NCI-H2196 treated with DMSO at 0.1 percent for 48 hours (cell line): ENCODE data around the gene ERCC6L2.

ENCODE experiments used
- DNase-seq: peaks from one replicate; lab custom pipeline; 2025; ENCODE audit not compliant: unreplicated experiment; lab: John Stamatoyannopoulos, UW

The ERCC6L2 gene

DNA sequence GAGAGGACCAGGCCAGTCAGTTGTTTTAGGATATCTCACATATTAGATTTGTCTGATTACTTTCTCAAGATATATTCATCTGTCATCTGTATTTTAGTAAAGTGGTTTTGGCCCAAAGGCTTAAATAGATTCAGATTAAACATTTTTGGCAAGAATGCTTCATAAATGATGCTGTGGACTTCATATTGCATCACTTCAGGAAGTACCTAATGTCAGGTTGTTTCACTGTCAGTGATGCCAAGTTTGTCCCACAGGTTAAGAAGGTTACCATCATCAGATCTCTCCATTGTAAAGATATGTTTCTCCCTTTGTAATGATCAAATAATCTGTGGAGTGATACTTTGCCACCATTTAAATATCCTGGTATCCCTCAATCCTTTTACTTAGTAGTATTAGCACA, 37.3 kb downstream of the ERCC6L2 start:
- no peak for DNase-seq

DNA sequence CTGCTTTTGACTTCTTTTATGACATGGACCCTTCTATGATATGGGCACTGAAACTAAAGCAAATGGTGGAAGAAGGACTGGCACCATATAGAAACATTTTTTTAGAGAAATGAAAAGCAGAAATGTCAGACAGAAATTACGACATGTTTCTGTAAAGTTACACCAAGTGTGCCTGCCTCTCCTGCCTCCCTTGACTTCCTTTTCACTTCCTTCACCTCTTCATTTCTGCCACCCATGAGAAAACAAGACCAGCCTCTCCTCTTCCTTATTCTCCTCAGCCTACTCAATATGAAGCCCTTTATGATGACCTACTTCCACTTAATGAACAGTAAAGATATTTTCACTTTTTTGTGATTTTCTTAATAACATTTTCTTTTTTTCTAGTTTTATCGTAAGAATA, 44.5 kb downstream of the ERCC6L2 start:
- DNase-seq = no peak

GRCh38 chr9:95923794-95924193, 48.3 kb downstream of the ERCC6L2 start:
- no peak for DNase-seq

DNA sequence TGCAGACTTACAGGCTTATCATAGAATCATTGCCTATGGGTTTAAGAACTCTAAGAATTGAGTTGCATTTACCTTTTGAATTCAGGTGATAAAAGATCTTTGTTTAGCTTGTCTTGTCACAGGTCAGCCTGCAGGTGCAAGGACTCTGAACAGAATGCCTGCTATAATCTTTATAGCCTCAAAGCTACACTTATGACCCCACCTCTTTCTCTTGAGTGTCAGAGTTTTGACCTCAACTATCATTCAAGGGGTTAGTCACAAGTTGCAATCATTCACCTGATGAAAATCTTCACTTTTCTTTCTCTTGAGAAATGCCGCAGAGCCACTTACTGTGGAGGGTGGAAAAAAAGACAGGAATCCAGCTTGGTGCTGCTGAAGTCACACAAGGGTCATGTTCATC, 49.5 kb downstream of the ERCC6L2 start:
- no peak for DNase-seq

DNA sequence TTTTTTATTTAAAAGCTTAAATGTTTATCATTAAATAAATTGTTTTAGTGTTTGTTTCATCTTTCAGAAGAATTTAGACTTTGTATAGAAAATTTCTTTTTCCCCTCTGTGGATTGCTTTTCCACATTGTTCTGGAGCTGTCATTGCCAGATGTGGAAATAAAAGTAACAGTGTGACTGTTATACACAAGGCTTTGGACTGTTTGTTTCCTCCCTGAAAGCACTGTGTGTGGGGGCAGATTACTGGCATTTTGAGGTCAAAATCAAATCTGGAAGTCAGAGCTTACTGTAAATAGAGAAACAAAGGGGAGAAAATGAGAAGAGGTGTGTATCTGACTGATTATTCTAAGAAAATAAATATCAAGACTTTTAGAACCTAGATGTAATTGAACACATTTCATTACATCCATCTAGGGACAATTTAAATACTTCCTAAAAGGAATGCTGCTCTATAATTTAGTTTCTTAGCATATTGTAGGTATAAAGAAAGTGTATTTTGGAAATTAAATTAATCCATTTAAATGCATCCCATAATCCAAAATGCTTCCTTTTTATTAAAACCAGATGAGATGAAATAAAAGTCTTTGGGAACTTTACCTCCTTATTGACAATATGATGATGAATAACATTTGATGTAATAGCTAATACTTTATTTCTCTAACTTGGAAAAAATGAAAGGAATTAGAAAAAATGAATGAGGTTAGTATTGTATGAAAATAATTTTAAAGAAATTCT, 51.9 kb downstream of the ERCC6L2 start:
- DNase-seq = no peak

DNA sequence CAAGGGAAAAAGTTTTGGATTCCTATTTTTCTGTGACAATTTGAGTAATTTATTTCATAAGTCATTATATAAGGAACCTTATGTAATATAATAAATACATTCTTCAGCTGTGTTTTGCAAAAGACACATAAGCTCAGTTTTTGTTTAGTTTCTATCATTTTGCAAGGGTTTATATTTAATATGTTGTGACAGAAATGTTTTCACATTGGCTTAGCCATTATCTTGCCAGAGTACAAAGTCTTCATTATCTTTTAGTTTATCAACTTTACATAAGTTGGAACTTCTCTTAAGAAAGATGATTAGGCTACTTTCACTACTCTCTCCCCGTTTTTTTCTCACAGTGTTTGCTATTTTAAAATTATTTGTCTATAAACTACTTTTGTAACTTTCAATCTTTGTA, 54.8 kb downstream of the ERCC6L2 start:
- no peak for DNase-seq

- no peak for DNase-seq
Measured at GRCh38 chr9:95935861-95936578, 60.5 kb downstream of the ERCC6L2 start.

DNA sequence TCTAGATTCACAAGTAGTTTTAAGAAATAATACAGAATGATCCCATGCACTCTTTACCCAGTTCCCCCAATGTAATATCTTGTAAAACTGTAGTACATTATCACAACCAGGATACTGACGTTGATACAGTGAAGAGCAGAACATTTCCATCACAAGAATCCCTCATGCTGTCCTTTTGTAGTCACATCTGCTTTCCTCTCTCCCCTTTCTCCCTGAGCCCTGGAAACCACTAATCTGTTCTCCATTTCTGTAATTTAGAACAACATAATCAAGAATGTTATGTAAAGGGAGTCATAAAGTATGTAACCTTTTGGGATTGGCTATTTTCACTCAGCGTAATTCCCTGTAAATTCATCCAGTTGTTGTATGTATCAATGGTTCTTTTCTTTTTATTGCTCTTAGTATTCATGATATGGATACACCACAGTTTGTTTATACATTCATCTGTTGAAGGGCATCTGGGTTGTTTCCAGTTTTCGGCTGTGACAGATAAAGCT, 61.1 kb downstream of the ERCC6L2 start:
- no peak for DNase-seq

- DNase-seq = no peak
Measured at GRCh38 chr9:95937131-95937530, 61.6 kb downstream of the ERCC6L2 start.

DNA sequence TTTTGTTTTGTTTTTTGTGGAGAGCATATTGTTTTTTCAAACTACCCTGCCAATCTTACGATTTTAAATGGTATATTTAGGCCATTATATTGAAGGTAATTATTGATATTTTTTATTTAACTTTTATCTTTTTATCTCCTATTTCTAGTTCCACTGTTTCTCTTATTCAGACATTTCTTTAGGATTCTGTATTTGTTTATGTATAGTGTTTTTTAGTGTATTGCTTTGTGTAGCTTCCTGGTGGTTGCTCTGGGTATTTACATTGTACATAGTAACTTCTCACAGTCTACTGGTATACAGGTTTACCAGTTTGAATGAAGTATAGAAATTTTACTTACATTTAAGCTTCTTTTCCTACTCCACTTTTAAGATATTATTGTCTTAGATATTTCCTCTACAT, 63.2 kb downstream of the ERCC6L2 start:
- DNase-seq = no peak

DNA sequence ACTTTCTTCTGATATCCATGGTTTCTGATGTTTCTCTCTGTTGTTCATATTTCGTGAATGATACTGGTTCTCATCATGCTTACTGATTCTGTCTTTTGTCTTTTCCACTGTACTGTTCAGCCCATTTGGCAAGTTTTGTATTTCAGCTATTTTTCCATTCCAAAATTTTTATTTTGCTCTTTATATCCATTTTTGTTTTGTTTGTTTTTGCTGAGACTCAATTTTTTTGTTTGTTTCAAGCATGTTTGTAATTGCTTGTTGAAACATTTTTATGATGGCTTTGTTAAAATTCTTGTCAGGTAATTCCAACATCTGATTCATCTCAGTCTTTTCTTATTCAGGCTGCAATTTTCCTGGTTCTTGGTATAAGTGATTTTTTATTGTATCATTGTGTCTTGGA, 64.0 kb downstream of the ERCC6L2 start:
- DNase-seq = no peak

DNA sequence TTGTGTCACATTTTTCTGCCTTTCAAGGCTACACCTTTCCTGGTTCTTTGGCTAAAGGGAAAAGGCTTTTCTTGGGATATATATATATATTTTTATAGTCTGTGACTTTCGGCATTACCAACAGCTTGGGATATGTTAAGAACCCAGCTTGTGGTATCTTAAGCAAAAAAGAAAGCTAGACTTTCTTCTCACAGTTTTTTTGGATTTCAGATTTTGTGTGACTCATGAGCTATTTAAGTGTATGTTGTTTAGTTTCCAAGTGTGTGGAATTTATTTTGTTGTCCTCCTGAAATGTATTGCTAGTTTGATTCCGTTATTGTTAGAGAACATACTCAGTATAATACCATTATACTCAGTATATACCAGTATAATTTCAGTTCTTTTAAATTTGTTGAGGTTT, 64.8 kb downstream of the ERCC6L2 start:
- no peak for DNase-seq

GRCh38 chr9:95942016-95942415, 66.5 kb downstream of the ERCC6L2 start:
- DNase-seq = no peak

GRCh38 chr9:95947118-95947517, 71.6 kb downstream of the ERCC6L2 start:
- DNase-seq = no peak

DNA sequence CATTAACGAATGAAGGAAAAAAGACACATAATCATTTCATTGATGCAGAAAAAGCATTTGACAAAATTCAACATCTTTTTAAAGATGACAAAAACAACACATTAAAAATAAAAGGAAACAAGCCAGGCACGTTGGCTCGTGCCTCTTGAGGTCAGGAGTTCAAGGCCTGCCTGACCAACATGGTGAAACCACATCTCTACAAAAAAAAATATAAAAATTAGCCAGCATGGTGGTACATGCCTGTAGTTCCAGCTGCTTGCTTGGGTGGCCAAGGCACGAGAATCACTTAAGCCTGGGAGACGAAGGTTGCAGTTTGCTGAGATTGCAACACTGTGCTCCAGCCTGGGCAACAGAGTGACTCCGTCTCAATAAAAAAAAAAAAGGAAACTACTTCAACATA, 77.0 kb downstream of the ERCC6L2 start:
- DNase-seq = no peak

- DNase-seq = no peak
Measured at GRCh38 chr9:95953986-95954385, 78.5 kb downstream of the ERCC6L2 start.

DNA sequence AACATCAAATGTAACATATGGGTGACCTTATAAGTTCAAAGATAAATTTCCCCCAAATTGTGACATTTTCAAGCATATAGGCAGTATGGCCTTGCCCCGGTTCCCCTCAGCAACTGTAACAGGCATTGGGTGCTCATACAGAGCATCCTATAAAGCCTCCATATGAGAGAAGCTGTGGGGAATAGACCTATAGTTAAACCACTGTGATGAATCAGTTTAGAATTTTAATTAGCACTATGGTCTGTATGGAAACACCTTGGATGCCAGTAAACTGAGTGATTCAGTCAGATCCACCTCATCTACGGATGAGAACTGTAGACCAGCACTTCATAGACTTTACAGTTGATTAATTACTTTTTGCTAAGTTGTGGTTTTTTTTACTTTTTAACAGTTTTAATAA, 79.4 kb downstream of the ERCC6L2 start:
- DNase-seq = no peak

DNA sequence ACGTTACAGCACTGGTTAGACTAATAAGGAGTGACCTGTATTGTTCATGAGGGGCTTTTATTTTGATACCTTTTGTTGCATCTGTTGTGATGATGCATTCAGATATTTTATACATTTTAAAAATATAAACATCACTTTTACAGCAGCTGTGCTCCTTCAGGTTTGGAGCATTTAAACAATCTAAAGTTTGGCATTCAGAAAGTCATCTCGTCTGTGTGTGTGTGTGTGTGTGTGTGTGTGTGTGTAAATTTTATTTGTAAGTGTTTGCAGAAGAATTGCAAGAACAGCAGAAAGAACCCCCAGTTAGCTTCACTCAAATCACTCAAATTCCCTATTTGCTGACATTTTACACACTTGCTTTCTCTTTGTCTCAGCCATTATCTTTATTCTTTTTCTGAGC, 87.4 kb downstream of the ERCC6L2 start:
- DNase-seq = no peak

DNA sequence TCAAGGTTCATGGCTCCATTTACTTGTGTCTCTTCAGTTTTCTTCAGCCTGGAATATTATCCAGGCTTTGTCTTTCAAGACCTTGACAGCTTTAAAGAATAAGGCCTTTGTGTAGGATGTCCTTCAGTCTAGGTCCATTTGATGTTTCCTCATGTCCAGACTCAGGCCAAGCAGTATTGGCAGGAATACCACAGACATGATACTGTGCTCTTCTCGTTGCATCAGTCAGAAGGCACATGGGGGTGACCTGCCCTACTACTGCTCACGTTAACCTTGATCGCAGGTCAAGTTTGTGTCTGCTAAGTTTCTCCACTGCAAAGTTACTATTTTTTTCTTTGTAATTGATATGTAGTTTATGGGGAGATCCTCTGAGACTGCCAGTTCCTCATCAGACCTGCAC, 88.2 kb downstream of the ERCC6L2 start:
- DNase-seq = no peak

- DNase-seq = no peak
Measured at GRCh38 chr9:95966306-95966705, 90.8 kb downstream of the ERCC6L2 start.

DNA sequence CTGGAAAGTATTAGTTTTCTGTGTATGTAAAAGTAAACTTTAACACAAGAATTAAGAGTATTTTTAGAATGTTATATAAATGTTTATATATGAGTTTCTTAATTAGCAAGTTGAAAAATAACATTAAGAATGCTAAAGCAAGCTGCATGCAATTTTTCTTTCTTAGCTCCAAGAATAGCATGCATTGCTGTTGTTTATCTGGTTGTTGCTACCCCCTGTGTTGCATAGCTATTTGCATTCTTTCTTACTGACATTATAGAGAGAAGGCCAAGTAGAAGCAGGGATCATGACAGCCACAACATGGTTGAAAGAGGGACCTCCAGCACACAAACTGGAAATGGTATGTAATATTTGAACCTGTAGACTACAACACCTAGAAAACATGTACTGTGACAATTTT, 94.8 kb downstream of the ERCC6L2 start:
- DNase-seq = no peak

DNA sequence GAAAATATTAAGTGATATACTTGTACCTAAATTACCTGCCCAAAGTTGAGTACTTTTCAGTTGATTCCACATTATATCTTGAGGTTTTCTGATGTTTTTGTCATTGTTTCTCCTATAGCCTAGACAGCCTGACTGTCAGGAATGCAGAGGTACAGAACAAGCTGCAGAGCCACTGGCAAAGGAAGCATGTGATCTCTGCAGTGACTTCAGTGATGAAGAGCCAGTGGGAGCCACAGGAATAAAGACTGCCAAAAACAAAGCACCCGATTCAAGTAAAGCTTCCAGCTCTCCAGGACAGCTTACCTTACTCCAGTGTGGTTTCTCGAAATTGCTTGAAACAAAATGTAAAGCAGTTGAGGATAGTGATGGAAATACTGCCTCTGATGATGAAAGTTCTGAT, 96.3 kb downstream of the ERCC6L2 start:
- DNase-seq = no peak

DNA sequence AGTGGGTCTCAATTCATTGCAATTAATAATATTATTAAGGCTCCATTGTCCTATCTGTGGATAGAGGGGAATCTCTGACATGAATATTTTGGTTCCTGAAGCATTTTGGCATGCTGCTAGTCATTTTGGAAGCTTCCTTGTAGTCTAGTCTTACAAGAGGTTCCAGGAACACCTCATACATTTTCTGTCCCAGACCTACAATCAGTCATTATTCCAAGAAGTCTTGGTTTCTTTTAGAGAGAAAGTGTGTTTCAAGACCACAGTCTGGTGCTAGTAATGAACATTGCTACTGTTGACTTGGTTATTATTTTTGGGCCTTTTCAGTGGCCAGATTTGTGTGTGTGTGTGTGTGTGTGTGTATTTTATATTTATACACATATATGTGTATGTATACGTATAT, 98.9 kb downstream of the ERCC6L2 start:
- DNase-seq = no peak
